GM12878 (cell line): ENCODE data around the gene MARCHF10. TPM values are rescaled to one million over a fixed set of nuclear protein-coding genes. Genes with fewer than 3 reads are reported as not detected.

ENCODE experiments used
- ATAC-seq: fragments of 200-7000 bp; cut with Tn5 transposase; 3 replicates; pipeline ENCODE4 v1.9.1; 2020; ENCODE audit warnings: mild to moderate bottlenecking, moderate library complexity
- BruUV-seq: library from RNA; stranded (reverse); fragments of 400-500 nt; replicated peaks from 2 replicates; lab custom pipeline; 2021; lab: Mats Ljungman, UMichigan
- CTCF ChIA-PET: fragments of 300-600 bp; sonication (Branson Sonifier 250); formaldehyde crosslinking; extraction: SDS; loops from one replicate; lab custom pipeline; 2021; ENCODE audit warnings: inconsistent platforms; lab: Yijun Ruan, JAX
- POLR2A ChIA-PET: fragments of 350-600 bp; formaldehyde crosslinking; extraction: SDS; loops from one replicate; lab custom pipeline; 2021; ENCODE audit warnings: inconsistent platforms; lab: Charles Lee
- RAD21 ChIA-PET: fragments of 300-600 bp; sonication (Branson Sonifier 250); formaldehyde crosslinking; loops from one replicate; lab custom pipeline; 2023; ENCODE audit warnings: antibody characterized with exemption; ENCODE audit not compliant: unreplicated experiment; lab: Charles Lee
- SMC1A ChIA-PET: fragments of 300-600 bp; sonication (Branson Sonifier 250); formaldehyde crosslinking; loops from one replicate; lab custom pipeline; 2023; ENCODE audit not compliant: unreplicated experiment, uncharacterized antibody; lab: Charles Lee
- DNase-seq: peaks from one replicate; pipeline ENCODE4 v3.0.0-alpha.2; 2011; ENCODE audit warnings: low read depth, low spot score
- FAIRE-seq: peaks from 3 replicates; lab custom pipeline; 2011; peaks lifted over from hg19 to GRCh38; lab: Jason Lieb, UNC
- H2AFZ ChIP-seq: 2 replicates; pipeline ENCODE4 v1.6.0; 2011; ENCODE audit warnings: low read depth, low read length, control low read depth; ENCODE audit not compliant: control insufficient read depth
- H3K27ac ChIP-seq: 2 replicates; pipeline ENCODE4 v1.5.1; 2011; ENCODE audit warnings: control low read depth; ENCODE audit not compliant: control insufficient read depth, insufficient read depth
- H3K27me3 ChIP-seq, 2 experiments: replicated peaks in 1 of 2; 2 replicates each; pipeline versions ENCODE4 v1.6.0 to v1.6.1; 2011; ENCODE audit warnings: low read length in 1 of 2; ENCODE audit not compliant: control insufficient read depth in 2 of 2, insufficient read depth in 2 of 2
- H3K36me3 ChIP-seq, 2 experiments: 2 replicates each; pipeline ENCODE4 v1.5.1; 2011; ENCODE audit warnings: low read length in 1 of 2; ENCODE audit not compliant: control insufficient read depth in 2 of 2, insufficient read depth in 2 of 2
- H3K4me1 ChIP-seq: 2 replicates; pipeline ENCODE4 v1.6.1; 2011; ENCODE audit warnings: mild to moderate bottlenecking, low read length, moderate library complexity, mixed read lengths; ENCODE audit not compliant: control insufficient read depth, insufficient read depth
- H3K4me2 ChIP-seq: 2 replicates; pipeline ENCODE4 v1.6.0; 2011; ENCODE audit warnings: control low read depth; ENCODE audit not compliant: control insufficient read depth, insufficient read depth
- H3K4me3 ChIP-seq: fragments of 200-600 bp; sonication (generic); 2 replicates; pipeline ENCODE4 v1.5.1; 2016
- H3K79me2 ChIP-seq: 2 replicates; pipeline ENCODE4 v1.6.0; 2011; ENCODE audit warnings: low read length; ENCODE audit not compliant: control insufficient read depth, insufficient read depth
- H3K9ac ChIP-seq: 2 replicates; pipeline ENCODE4 v1.8.0; 2011; ENCODE audit warnings: low read length, control low read depth, mixed read lengths; ENCODE audit not compliant: control insufficient read depth, insufficient read depth
- H3K9me3 ChIP-seq: replicated peaks from 3 replicates; pipeline ENCODE4 v1.5.1; 2011; ENCODE audit warnings: mild to moderate bottlenecking, low read length; ENCODE audit not compliant: control insufficient read depth, insufficient read depth
- H4K20me1 ChIP-seq: 2 replicates; pipeline ENCODE4 v1.6.0; 2011; ENCODE audit not compliant: control insufficient read depth, insufficient read depth
- ASH2L ChIP-seq: fragments of 300-600, 200-600 bp; sonication (generic); IDR thresholded peaks from 2 replicates; pipeline ENCODE4 v1.6.1; 2017; ENCODE audit warnings: low read depth, mild to moderate bottlenecking, borderline replicate concordance
- BACH1 ChIP-seq: fragments of 450-650 bp; IDR thresholded peaks from 2 replicates; pipeline ENCODE4 v1.6.1; 2017; ENCODE audit warnings: mild to moderate bottlenecking, borderline replicate concordance
- CBX3 ChIP-seq: fragments of 200-600 bp; sonication (generic); IDR thresholded peaks from 2 replicates; pipeline ENCODE4 v1.6.1; 2016; ENCODE audit warnings: low read depth, borderline replicate concordance
- CHD4 ChIP-seq: fragments of 200-600 bp; sonication (generic); IDR thresholded peaks from 2 replicates; pipeline ENCODE4 v1.6.1; 2016; ENCODE audit warnings: mild to moderate bottlenecking
- CREB1 ChIP-seq: IDR thresholded peaks from 2 replicates; pipeline ENCODE4 v1.6.1; 2012; ENCODE audit warnings: low read depth, mild to moderate bottlenecking, inconsistent platforms
- E2F4 ChIP-seq: IDR thresholded peaks from 2 replicates; pipeline ENCODE4 v1.6.1; 2012; ENCODE audit warnings: low read depth, low read length, improper control_type of control experiment
- HDGF ChIP-seq: fragments of 450-650 bp; IDR thresholded peaks from 2 replicates; pipeline ENCODE4 v1.6.1; 2016; ENCODE audit warnings: antibody characterized with exemption
- MTA3 ChIP-seq: IDR thresholded peaks from 2 replicates; pipeline ENCODE4 v1.6.1; 2012; ENCODE audit warnings: low read length, inconsistent platforms, borderline replicate concordance
- NFIC ChIP-seq: IDR thresholded peaks from 2 replicates; pipeline ENCODE4 v1.6.1; 2012; ENCODE audit warnings: low read depth, mild to moderate bottlenecking, inconsistent platforms, low read length, moderate library complexity
- NKRF ChIP-seq: fragments of 450-650 bp; conservative IDR thresholded peaks from 2 replicates; pipeline ENCODE4 v1.6.1; 2017; ENCODE audit warnings: mild to moderate bottlenecking, moderate library complexity
- NR2C1 ChIP-seq: fragments of 450-650 bp; IDR thresholded peaks from 2 replicates; pipeline ENCODE4 v1.6.1; 2017; ENCODE audit warnings: antibody characterized with exemption, mild to moderate bottlenecking, moderate library complexity
- PBX3 ChIP-seq: IDR thresholded peaks from 2 replicates; pipeline ENCODE4 v1.6.1; 2011; ENCODE audit warnings: mild to moderate bottlenecking, low read depth, low read length, moderate library complexity; ENCODE audit not compliant: insufficient replicate concordance
- PKNOX1 ChIP-seq: fragments of 450-650 bp; IDR thresholded peaks from 2 replicates; pipeline ENCODE4 v1.6.1; 2016; ENCODE audit warnings: mild to moderate bottlenecking
- RELB ChIP-seq: fragments of 450-650 bp; IDR thresholded peaks from 2 replicates; pipeline ENCODE4 v1.6.1; 2017; ENCODE audit warnings: low read depth, mild to moderate bottlenecking, moderate library complexity
- RUNX3 ChIP-seq: IDR thresholded peaks from 2 replicates; pipeline ENCODE4 v1.6.1; 2012; ENCODE audit warnings: low read length, inconsistent platforms
- TAF1 ChIP-seq: IDR thresholded peaks from 2 replicates; pipeline ENCODE4 v1.6.1; 2011; ENCODE audit warnings: mild to moderate bottlenecking, low read depth, low read length, borderline replicate concordance
- TCF7 ChIP-seq: IDR thresholded peaks from 2 replicates; pipeline ENCODE4 v1.6.1; 2014; ENCODE audit warnings: antibody characterized with exemption, borderline replicate concordance
- WGBS: methylation state at CpG from one replicate; pipeline ENCODE4 v1.1.6; 2016; ENCODE audit warnings: low lambda C conversion rate; ENCODE audit not compliant: insufficient replicate concordance, insufficient coverage; ENCODE audit errors: missing lambda C conversion rate; 5-methylcytosine and 5-hydroxymethylcytosine counted together
- in situ Hi-C: fragments of 300-500 bp; cut with MboI; formaldehyde crosslinking; loops from 9 replicates; pipeline ENCODE4 v1.14.3; 2018; ENCODE audit warnings: mixed read lengths
- intact Hi-C: fragments of 100-400 bp; cut with micrococcal nuclease; formaldehyde crosslinking; loops from one replicate; pipeline ENCODE4 v1.14.2; 2022; ENCODE audit not compliant: unreplicated experiment
- polyA plus RNA-seq, 11 experiments: library from polyadenylated mRNA; depleted of rRNA in 4 of 11; unstranded in 6 of 11; stranded (reverse) in 5 of 11; fragments of >200 nt; fragmentation: Nextera tagmentation in 4 of 11; fragmentation: Illumina TruSeq in 1 of 11; extraction: Ambion mirVana in 4 of 11; extraction: Trizol in 1 of 11; gene quantifications; 1 replicate in 1 of 11; 2 replicates in 10 of 11; pipeline versions ENCODE4 v1.2.1 to v1.2.3, GENCODE V29; 2011 to 2016; ENCODE audit warnings: inconsistent platforms in 2 of 11, missing spikeins in 2 of 11, low read depth in 1 of 11
- total RNA-seq, 4 experiments: library from RNA; depleted of rRNA in 3 of 4; stranded (reverse); fragments of >200 nt in 3 of 4; fragmentation: Illumina TruSeq in 1 of 4; extraction: Trizol in 1 of 4; gene quantifications; 2 replicates each; pipeline versions ENCODE4 v1.2.1 to v1.2.3, GENCODE V29; 2013 to 2021

The MARCHF10 gene
- total and polyA plus RNA-seq, 10 of the 15 experiments (the other 5 are each of a cell fraction or from before 2014, with no cell fraction given), result 0.11 to 0.24 TPM; not detected in 8

- intact Hi-C loops, result loop anchor here (5.0 kb wide), 1 partner anchor 243 kb away; the partner anchor contains the start of gene TANC2
- RAD21 ChIA-PET, result no interaction called here
- Histone ChIP-seq H4K20me1 (no peaks in the 10 kb centered on the region), H3K27me3 (no peaks in the 10 kb centered on the region), H2AFZ (peak overlapping the region; percentile 35), H3K79me2 (no peaks in the 10 kb centered on the region), H3K4me2 (peak overlapping the region; percentile 18), H3K4me1 (peaks cover 15% of the 10 kb centered on the region), H3K9ac (no peak overlapping the region), H3K36me3 (no peaks in the 10 kb centered on the region), H3K9me3 (peaks cover 5% of the 10 kb centered on the region; the same call in 2 of the 3 replicates), H3K27ac (peak overlapping the region; percentile 7; the same call in 1 of the 2 replicates), H3K4me3 (no peak overlapping the region)
- DNase-seq (peak; percentile 91), FAIRE-seq (peak; percentile 97), ATAC-seq (peak; percentile 96)
- SMC1A ChIA-PET, result no interaction called here
- CTCF ChIA-PET, result interaction anchor here (1.0 to 1.6 kb wide), 2 partner anchors 13 to 172 kb away, joined by 3 to 4 read pairs; no protein-coding TSS in a partner anchor
- in situ Hi-C loops, result no loop called here
- WGBS, result 0% methylated on average over 16 of the region's 16 CpGs
- POLR2A ChIA-PET, result no interaction called here
- no TSS peak for BruUV-seq
- TF ChIP-seq TAF1 (no peak), RUNX3 (peak; percentile 98), NKRF (no peak), CBX3 (no peak), NFIC (peak; percentile 92), ASH2L (no peak), NR2C1 (no peak), RELB (peak; percentile 62), BACH1 (no peak), CREB1 (peak; percentile 75), PKNOX1 (0 out of 2 replicates have a peak, but pooled peaks have one; percentile 21), HDGF (no peak), CHD4 (no peak), MTA3 (peak; percentile 92; the same call in 1 of the 2 replicates), TCF7 (peak; percentile 71), E2F4 (no peak), PBX3 (no peak)
These were observed 83.5 kb downstream of the MARCHF10 start for GRCh38 chr17:62724398-62725146.
